Stimulated activated naive CD8-positive, alpha-beta T cell treated with anti-CD3 and anti-CD28 coated beads, Interleukin-15, Interleukin-2, amounts not matched to agents 100 ng/mL and 50 ng/mL, for 24 hours (primary cell): ENCODE results near the gene RHOH.
A peak's percentile ranks its signal among the peaks of the same experiment; 100 is the strongest.
"Not testable (repeated sequence)": the region's sequence is repeated elsewhere in the genome, so short reads cannot be mapped to it uniquely, and the experiment has no call there.

Experiments
- H3K27ac Mint-ChIP-seq: one replicate; pipeline ENCODE4 v1.8.0; 2021; ENCODE audit warnings: mild to moderate bottlenecking, mixed read lengths
- H3K27me3 Mint-ChIP-seq: one replicate; pipeline ENCODE4 v1.8.0; 2021; ENCODE audit warnings: mixed read lengths
- H3K36me3 Mint-ChIP-seq: one replicate; pipeline ENCODE4 v1.8.0; 2021; ENCODE audit warnings: low read depth, mixed read lengths
- H3K4me1 Mint-ChIP-seq: one replicate; pipeline ENCODE4 v1.8.0; 2021; ENCODE audit warnings: low read depth, mixed read lengths
- H3K4me3 Mint-ChIP-seq: one replicate; pipeline ENCODE4 v1.8.0; 2021; ENCODE audit warnings: mild to moderate bottlenecking, mixed read lengths
- H3K9me3 Mint-ChIP-seq: one replicate; pipeline ENCODE4 v1.8.0; 2021; ENCODE audit warnings: mixed read lengths

The RHOH gene

GRCh38 chr4:40196724-40197281 is at the start of gene RHOH:
Gene RHOH (plus strand): TSS chr4:40197031. CDS start chr4:40243387, 46,356 bp downstream.
- Mint-ChIP-seq H3K9me3 (no peaks in the 10 kb centered on the region), H3K4me3 (peak within 1 kb of the TSS; percentile 97), H3K27ac (peak within 1 kb of the TSS; percentile 97), H3K4me1 (peaks cover 69% of the 10 kb centered on the region), H3K36me3 (peaks cover 45% of the 10 kb centered on the region), H3K27me3 (no peaks in the 10 kb centered on the region)

GRCh38 chr4:40147490-40147889 is 49.3 kb upstream of the RHOH start:
- H3K4me3 Mint-ChIP-seq, H3K27me3 Mint-ChIP-seq: not testable (repeated sequence)
- peaks cover 45% of the 10 kb centered on the region for H3K36me3 Mint-ChIP-seq

GRCh38 chr4:40149960-40150385 is 46.9 kb upstream of the RHOH start:
- Mint-ChIP-seq H3K4me1 (peaks cover 41% of the 10 kb centered on the region), H3K27ac (peak overlapping the region; percentile 37), H3K36me3 (peaks cover 33% of the 10 kb centered on the region), H3K9me3 (peaks cover 7% of the 10 kb centered on the region), H3K27me3 (no peaks in the 10 kb centered on the region), H3K4me3 (no peak overlapping the region)

More at GRCh38 chr4:40147490-40147889, 49.3 kb upstream of the RHOH start:
- peaks cover 34% of the 10 kb centered on the region for H3K4me1 Mint-ChIP-seq
- not testable (repeated sequence) for H3K27ac Mint-ChIP-seq, H3K9me3 Mint-ChIP-seq

- Mint-ChIP-seq H3K4me3 (peak overlapping the region; percentile 43), H3K27me3 (no peaks in the 10 kb centered on the region), H3K27ac (no peak overlapping the region), H3K36me3 (peaks cover 30% of the 10 kb centered on the region), H3K4me1 (peaks cover 41% of the 10 kb centered on the region), H3K9me3 (peaks cover 7% of the 10 kb centered on the region)
These were observed 45.9 kb upstream of the RHOH start for GRCh38 chr4:40150932-40151331.

- H3K4me3 Mint-ChIP-seq = peak overlapping the region; percentile 13
- H3K36me3 Mint-ChIP-seq = peaks cover 23% of the 10 kb centered on the region
- H3K27me3 Mint-ChIP-seq = no peaks in the 10 kb centered on the region
- peaks cover 7% of the 10 kb centered on the region for H3K9me3 Mint-ChIP-seq
- H3K4me1 Mint-ChIP-seq = peaks cover 41% of the 10 kb centered on the region
- no peak overlapping the region for H3K27ac Mint-ChIP-seq
These were observed 44.2 kb upstream of the RHOH start for GRCh38 chr4:40152637-40153036.

- Mint-ChIP-seq H3K27ac (no peak overlapping the region), H3K9me3 (no peaks in the 10 kb centered on the region), H3K4me1 (peaks cover 22% of the 10 kb centered on the region), H3K4me3 (no peak overlapping the region), H3K36me3 (peaks cover 13% of the 10 kb centered on the region), H3K27me3 (no peaks in the 10 kb centered on the region)
These were observed 39.4 kb upstream of the RHOH start for GRCh38 chr4:40157436-40157835.

GRCh38 chr4:40160258-40160657 is 36.6 kb upstream of the RHOH start:
- Mint-ChIP-seq H3K27me3 (no peaks in the 10 kb centered on the region), H3K4me1 (peaks cover 7% of the 10 kb centered on the region), H3K4me3 (no peak overlapping the region), H3K9me3 (no peaks in the 10 kb centered on the region), H3K36me3 (peaks cover 16% of the 10 kb centered on the region), H3K27ac (no peak overlapping the region)

GRCh38 chr4:40164459-40164858 is 32.4 kb upstream of the RHOH start:
- H3K36me3 Mint-ChIP-seq = peaks cover 32% of the 10 kb centered on the region
- peaks cover 11% of the 10 kb centered on the region for H3K4me1 Mint-ChIP-seq
- H3K4me3 Mint-ChIP-seq = no peak overlapping the region
- H3K27ac Mint-ChIP-seq = no peak overlapping the region
- H3K27me3 Mint-ChIP-seq = no peaks in the 10 kb centered on the region
- peaks cover 5% of the 10 kb centered on the region for H3K9me3 Mint-ChIP-seq

GRCh38 chr4:40165916-40166315 is 30.9 kb upstream of the RHOH start:
- H3K27me3 Mint-ChIP-seq = no peaks in the 10 kb centered on the region
- H3K9me3 Mint-ChIP-seq = peaks cover 5% of the 10 kb centered on the region
- peaks cover 8% of the 10 kb centered on the region for H3K4me1 Mint-ChIP-seq
- no peak overlapping the region for H3K27ac Mint-ChIP-seq
- H3K36me3 Mint-ChIP-seq = peaks cover 29% of the 10 kb centered on the region
- H3K4me3 Mint-ChIP-seq = no peak overlapping the region

- peaks cover 19% of the 10 kb centered on the region for H3K36me3 Mint-ChIP-seq
- no peak overlapping the region for H3K4me3 Mint-ChIP-seq
- H3K4me1 Mint-ChIP-seq = peaks cover 13% of the 10 kb centered on the region
- H3K27ac Mint-ChIP-seq = no peak overlapping the region
- H3K27me3 Mint-ChIP-seq = no peaks in the 10 kb centered on the region
- peaks cover 5% of the 10 kb centered on the region for H3K9me3 Mint-ChIP-seq
These were observed 28.8 kb upstream of the RHOH start for GRCh38 chr4:40168070-40168469.

- Mint-ChIP-seq H3K27me3 (no peaks in the 10 kb centered on the region), H3K36me3 (peaks cover 16% of the 10 kb centered on the region), H3K4me3 (no peak overlapping the region), H3K27ac (no peak overlapping the region), H3K4me1 (peaks cover 25% of the 10 kb centered on the region), H3K9me3 (peaks cover 5% of the 10 kb centered on the region)
These were observed 26.2 kb upstream of the RHOH start for GRCh38 chr4:40170588-40170987.

GRCh38 chr4:40173470-40173875 is 23.4 kb upstream of the RHOH start:
- peak overlapping the region; percentile 78 for H3K27ac Mint-ChIP-seq
- H3K36me3 Mint-ChIP-seq = no peaks in the 10 kb centered on the region
- H3K4me3 Mint-ChIP-seq = peak overlapping the region; percentile 61
- H3K9me3 Mint-ChIP-seq = no peaks in the 10 kb centered on the region
- H3K4me1 Mint-ChIP-seq = peaks cover 21% of the 10 kb centered on the region
- no peaks in the 10 kb centered on the region for H3K27me3 Mint-ChIP-seq

- H3K27ac Mint-ChIP-seq = no peak overlapping the region
- H3K27me3 Mint-ChIP-seq = no peaks in the 10 kb centered on the region
- H3K4me3 Mint-ChIP-seq = no peak overlapping the region
- H3K9me3 Mint-ChIP-seq = no peaks in the 10 kb centered on the region
- peaks cover 35% of the 10 kb centered on the region for H3K4me1 Mint-ChIP-seq
- H3K36me3 Mint-ChIP-seq = no peaks in the 10 kb centered on the region
These were observed 20.2 kb upstream of the RHOH start for GRCh38 chr4:40176602-40177001.

GRCh38 chr4:40177591-40177990 is 19.2 kb upstream of the RHOH start:
- H3K27ac Mint-ChIP-seq = no peak overlapping the region
- H3K9me3 Mint-ChIP-seq = no peaks in the 10 kb centered on the region
- no peaks in the 10 kb centered on the region for H3K27me3 Mint-ChIP-seq
- H3K4me1 Mint-ChIP-seq = peaks cover 41% of the 10 kb centered on the region
- H3K4me3 Mint-ChIP-seq = no peak overlapping the region
- no peaks in the 10 kb centered on the region for H3K36me3 Mint-ChIP-seq

- Mint-ChIP-seq H3K27ac (no peak overlapping the region), H3K9me3 (no peaks in the 10 kb centered on the region), H3K4me1 (peaks cover 38% of the 10 kb centered on the region), H3K36me3 (no peaks in the 10 kb centered on the region), H3K4me3 (no peak overlapping the region), H3K27me3 (no peaks in the 10 kb centered on the region)
These were observed 18.2 kb upstream of the RHOH start for GRCh38 chr4:40178672-40179071.

- Mint-ChIP-seq H3K36me3 (no peaks in the 10 kb centered on the region), H3K9me3 (no peaks in the 10 kb centered on the region), H3K27ac (no peak overlapping the region), H3K4me3 (no peak overlapping the region), H3K4me1 (peaks cover 39% of the 10 kb centered on the region), H3K27me3 (no peaks in the 10 kb centered on the region)
These were observed 17.5 kb upstream of the RHOH start for GRCh38 chr4:40179360-40179759.
